HEK293T (cell line): Measurements from ENCODE around the gene ZNF729.

ENCODE experiments used
- SUZ12 ChIP-seq: fragments of 450-650 bp; IDR thresholded peaks from 2 replicates; pipeline ENCODE4 v1.6.1; 2016; ENCODE audit warnings: mild to moderate bottlenecking
- ZNF384 ChIP-seq: fragments of 450-650 bp; IDR thresholded peaks from 2 replicates; pipeline ENCODE4 v1.6.1; 2016

DNA sequence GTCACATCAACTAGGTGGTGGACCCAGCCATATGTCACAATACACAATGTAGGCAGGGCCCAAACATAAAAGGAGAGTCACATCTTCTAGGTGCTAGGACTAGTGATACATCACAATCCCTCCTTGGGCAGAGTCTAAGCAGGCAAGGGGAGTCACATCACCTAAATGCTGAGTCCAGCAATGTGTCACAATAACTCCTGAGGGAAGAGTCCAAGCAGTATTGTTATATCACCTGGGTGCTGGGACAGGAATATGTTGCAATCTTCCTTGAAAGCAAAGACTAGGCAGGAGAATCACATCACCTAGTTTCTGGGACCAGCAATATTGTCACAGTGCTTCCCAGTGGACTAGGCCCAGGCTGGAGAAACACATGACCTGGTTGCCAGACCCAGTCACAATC is 29.4 kb upstream of the ZNF729 start:
- TF ChIP-seq SUZ12 (no peak), ZNF384 (no peak)
